ENCODE results near the gene HJURP. TPM values are rescaled to one million over a fixed set of nuclear protein-coding genes. Genes with fewer than 3 reads are reported as not detected.

Gene HJURP
- total RNA-seq, 4 donors from 2014 or later = under 0.01 to 0.23 (median 0.19) TPM; not detected in 1

DNA sequence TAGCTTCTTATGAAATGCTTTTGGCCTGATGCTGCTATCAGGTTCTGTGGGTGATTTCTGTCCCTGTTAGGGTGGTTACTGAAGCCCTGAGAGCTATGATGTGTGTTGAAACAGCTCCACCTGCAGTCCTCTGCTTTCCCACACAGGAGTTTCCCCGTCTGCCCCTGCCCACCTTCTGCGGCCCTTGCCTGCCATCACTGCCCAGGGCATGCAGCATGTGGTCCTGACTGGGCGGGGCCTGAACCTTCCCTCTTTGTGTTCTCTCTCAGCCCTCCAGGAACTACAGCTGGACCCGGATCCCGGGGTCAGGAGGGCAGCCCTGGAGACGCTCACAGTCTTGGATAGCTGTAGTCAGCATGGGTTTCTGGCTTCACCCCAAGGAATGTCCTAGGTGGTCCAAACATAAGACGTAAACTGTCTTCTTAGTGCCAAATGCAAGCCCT, 21.4 kb downstream of the HJURP start:
- Histone ChIP-seq H3K27me3 (peaks cover 0 to 6% (median 0%) of the 10 kb centered on the region in 4 donors), H3K27ac (replicated peaks in 1 of 4) (no peak overlapping the region), H3K9me3 (no peaks in the 10 kb centered on the region), H3K4me3 (no peak overlapping the region), H3K36me3 (no peaks in the 10 kb centered on the region), H3K4me1 (peaks cover 0 to 10% (median 8%) of the 10 kb centered on the region in 4 donors)
- intact Hi-C loops (cut with DNase I) = no loop called here
- DNase-seq (ENCODE audit: extremely low spot score) = no peak
- 54% methylated on average over 2 of the region's 7 CpGs for WGBS
- TF ChIP-seq POLR2AphosphoS5 (IDR thresholded peaks at IDR 0.05) = no peak
- TF ChIP-seq, protein P1, sequence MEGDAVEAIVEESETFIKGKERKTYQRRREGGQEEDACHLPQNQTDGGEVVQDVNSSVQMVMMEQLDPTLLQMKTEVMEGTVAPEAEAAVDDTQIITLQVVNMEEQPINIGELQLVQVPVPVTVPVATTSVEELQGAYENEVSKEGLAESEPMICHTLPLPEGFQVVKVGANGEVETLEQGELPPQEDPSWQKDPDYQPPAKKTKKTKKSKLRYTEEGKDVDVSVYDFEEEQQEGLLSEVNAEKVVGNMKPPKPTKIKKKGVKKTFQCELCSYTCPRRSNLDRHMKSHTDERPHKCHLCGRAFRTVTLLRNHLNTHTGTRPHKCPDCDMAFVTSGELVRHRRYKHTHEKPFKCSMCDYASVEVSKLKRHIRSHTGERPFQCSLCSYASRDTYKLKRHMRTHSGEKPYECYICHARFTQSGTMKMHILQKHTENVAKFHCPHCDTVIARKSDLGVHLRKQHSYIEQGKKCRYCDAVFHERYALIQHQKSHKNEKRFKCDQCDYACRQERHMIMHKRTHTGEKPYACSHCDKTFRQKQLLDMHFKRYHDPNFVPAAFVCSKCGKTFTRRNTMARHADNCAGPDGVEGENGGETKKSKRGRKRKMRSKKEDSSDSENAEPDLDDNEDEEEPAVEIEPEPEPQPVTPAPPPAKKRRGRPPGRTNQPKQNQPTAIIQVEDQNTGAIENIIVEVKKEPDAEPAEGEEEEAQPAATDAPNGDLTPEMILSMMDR (IDR thresholded peaks at IDR 0.05) = no peak
- no peak for TF ChIP-seq EP300 (IDR thresholded peaks at IDR 0.05)
- TF ChIP-seq POLR2A (IDR thresholded peaks at IDR 0.05; ENCODE audit: low read depth) = no peak

DNA sequence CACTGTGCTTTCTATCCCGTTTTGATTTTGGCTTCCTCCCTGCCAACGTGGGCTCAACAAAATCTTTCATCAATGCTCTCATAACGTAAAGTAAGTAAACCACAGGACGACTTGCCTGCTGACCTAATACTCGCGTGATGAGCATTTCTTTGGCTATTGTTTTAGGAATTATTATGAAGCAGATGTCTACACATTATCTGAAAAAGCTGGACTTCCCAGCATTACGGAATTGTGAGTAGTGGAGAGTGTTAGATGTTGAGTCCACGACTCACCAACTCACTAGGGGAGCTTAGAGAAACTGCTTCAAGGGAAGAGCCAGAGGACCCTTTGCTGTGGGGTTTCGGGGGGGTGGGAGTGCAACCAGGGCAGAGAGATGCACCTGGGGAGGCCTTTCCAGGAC, 21.9 kb downstream of the HJURP start:
- H3K27ac ChIP-seq (replicated peaks in 1 of 4) = no peak overlapping the region
- no peak overlapping the region for H3K4me3 ChIP-seq
- TF ChIP-seq EP300 (IDR thresholded peaks at IDR 0.05) (no peak), POLR2A (IDR thresholded peaks at IDR 0.05; ENCODE audit: low read depth) (no peak), POLR2AphosphoS5 (IDR thresholded peaks at IDR 0.05) (no peak)
- TF ChIP-seq, protein P1 (IDR thresholded peaks at IDR 0.05) = no peak
- no peaks in the 10 kb centered on the region for H3K9me3 ChIP-seq
- DNase-seq (ENCODE audit: extremely low spot score) = no peak
- H3K36me3 ChIP-seq = no peaks in the 10 kb centered on the region
- H3K27me3 ChIP-seq = peaks cover 0 to 6% (median 0%) of the 10 kb centered on the region in 4 donors
- peaks cover 0 to 10% (median 8%) of the 10 kb centered on the region in 4 donors for H3K4me1 ChIP-seq
- 61% methylated on average over 9 of the region's 9 CpGs for WGBS
- intact Hi-C loops (cut with DNase I) = no loop called here

- no peak for DNase-seq (ENCODE audit: extremely low spot score)
- Histone ChIP-seq H3K27ac (replicated peaks in 1 of 4) (no peak overlapping the region), H3K4me3 (no peak overlapping the region), H3K9me3 (no peaks in the 10 kb centered on the region), H3K4me1 (peaks cover 0 to 10% (median 8%) of the 10 kb centered on the region in 4 donors), H3K27me3 (peaks cover 0 to 6% (median 0%) of the 10 kb centered on the region in 4 donors), H3K36me3 (no peaks in the 10 kb centered on the region)
- 70% methylated on average over 6 of the region's 6 CpGs for WGBS
- intact Hi-C loops (cut with DNase I) = no loop called here
- TF ChIP-seq, protein P1 (IDR thresholded peaks at IDR 0.05) = no peak
These were observed 22.5 kb downstream of the HJURP start for GRCh38 chr2:233831861-233832260.

DNA sequence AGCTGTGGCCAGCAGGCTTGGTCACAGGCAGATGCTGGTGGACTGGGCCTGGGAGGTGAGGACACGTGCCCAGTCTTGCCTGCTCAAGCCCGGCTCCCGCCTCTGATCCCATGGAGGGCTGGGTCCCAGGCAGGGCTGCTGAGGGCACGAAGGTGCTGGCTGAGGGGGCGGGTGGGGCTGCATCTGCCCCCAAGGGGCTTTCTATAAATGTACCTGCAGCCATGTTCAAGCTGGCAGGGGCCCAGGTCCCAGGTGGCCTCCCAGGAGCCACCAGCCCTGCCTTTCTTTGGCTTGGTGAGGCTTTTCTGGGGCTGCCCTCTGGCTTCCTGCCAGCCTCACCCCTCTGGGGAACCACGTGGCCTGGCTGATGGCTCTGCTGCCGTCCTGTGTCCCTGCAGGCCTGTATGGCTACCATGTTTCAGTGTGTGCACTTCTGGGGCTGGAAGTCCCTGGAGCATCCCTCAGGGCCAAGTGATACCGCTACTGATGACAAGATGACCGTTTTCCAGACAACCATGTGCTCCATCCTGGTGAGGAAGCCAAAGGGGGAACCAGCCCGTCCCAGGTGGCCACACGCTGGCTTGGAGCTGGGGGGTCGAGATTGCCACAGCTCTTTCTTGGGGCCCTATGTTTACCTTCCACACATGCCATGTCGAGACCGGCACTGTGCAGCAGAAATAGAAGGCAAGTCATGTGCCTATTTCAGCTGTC, 23.2 kb downstream of the HJURP start:
- H3K27me3 ChIP-seq = peaks cover 0 to 6% (median 0%) of the 10 kb centered on the region in 4 donors
- H3K36me3 ChIP-seq = no peaks in the 10 kb centered on the region
- no peaks in the 10 kb centered on the region for H3K9me3 ChIP-seq
- DNase-seq (ENCODE audit: extremely low spot score) = no peak
- 86% methylated on average over 5 of the region's 14 CpGs for WGBS
- intact Hi-C loops (cut with DNase I) = no loop called here
- no peak overlapping the region for H3K4me3 ChIP-seq
- peaks cover 0 to 10% (median 8%) of the 10 kb centered on the region in 4 donors for H3K4me1 ChIP-seq
- no peak overlapping the region for H3K27ac ChIP-seq (replicated peaks in 1 of 4)
- TF ChIP-seq, protein P1 (IDR thresholded peaks at IDR 0.05) = no peak
- TF ChIP-seq EP300 (IDR thresholded peaks at IDR 0.05) (no peak), POLR2A (IDR thresholded peaks at IDR 0.05; ENCODE audit: low read depth) (no peak), POLR2AphosphoS5 (IDR thresholded peaks at IDR 0.05) (no peak)

Measured in esophagus muscularis mucosa (tissue), 4 donors.